ENCODE measurements around the gene CCBE1.

Gene CCBE1

DNA sequence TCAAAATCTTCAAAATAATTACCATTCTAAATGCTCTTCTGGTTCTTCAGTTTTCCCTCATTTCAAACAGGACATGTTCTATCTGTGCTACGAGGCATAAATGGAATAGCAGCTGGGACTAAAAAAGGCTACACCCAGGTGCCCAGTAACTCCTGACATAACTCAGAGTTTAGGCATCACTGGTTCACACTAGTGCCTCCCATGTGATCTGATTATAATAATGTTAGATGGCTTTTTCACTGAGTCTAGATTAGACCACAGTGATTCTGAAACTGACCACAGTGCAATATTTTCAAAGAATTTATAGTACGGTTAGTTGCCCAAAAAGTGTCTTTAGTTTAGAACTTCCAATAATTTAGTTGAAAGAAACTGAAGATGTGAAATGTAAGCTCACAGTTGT lies 123.3 kb downstream of the CCBE1 start:
- FAIRE-seq = no peak
- TF ChIP-seq POLR2AphosphoS5 (IDR thresholded peaks at IDR 0.05; ENCODE audit: low read depth, low read length) (no peak), TAF1 (IDR thresholded peaks at IDR 0.05; ENCODE audit: borderline replicate concordance, low read depth, low read length) (no peak), POLR2A (IDR thresholded peaks at IDR 0.05; ENCODE audit: low read depth, low read length) (no peak)
- DNase-seq (ENCODE audit: insufficient read length) = no peak

DNA sequence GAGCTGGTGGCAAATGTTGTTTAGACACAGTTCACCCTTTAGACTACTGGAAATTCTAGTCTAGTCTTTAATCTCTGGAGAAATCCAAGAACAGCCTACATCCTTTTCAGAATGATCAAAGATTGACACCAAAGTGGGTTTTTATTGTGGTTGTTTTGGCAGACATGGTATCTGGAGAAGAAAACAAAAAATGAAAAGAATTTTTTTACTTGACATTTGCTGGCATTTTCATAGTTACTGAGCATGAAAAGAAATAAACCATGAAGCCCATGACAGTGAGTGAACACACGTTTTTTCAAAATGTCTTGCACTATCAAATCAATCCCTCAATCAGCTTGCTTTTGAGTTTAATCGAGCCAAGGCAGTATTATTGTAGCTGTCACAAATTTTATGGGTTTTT lies 125.3 kb downstream of the CCBE1 start:
- FAIRE-seq = no peak

DNA sequence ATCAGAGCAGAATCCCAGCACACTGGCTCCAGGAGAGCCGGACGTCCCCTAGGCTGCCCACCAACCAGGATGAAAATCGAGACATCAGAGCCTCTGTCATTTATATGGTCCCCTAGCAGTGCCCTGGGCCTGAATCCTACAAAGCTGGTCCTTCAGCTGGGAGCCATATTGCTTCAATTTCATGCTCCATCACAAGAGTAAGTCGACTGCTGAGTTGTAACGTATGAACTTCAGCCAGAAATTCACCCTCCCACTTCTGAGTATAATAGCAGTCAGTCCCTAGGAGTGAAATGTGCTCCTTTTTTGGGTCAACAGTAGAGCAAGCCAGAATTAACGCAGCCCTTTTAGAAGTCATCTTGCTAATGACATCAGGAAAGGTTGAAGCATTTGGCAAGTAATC lies 126.4 kb downstream of the CCBE1 start:
- no peak for FAIRE-seq
- no peak for DNase-seq (ENCODE audit: insufficient read length)
- TF ChIP-seq POLR2AphosphoS5 (IDR thresholded peaks at IDR 0.05; ENCODE audit: low read depth, low read length) (no peak), TAF1 (IDR thresholded peaks at IDR 0.05; ENCODE audit: borderline replicate concordance, low read depth, low read length) (no peak), POLR2A (IDR thresholded peaks at IDR 0.05; ENCODE audit: low read depth, low read length) (no peak)

More for the DNA sequence above, 125.3 kb downstream of the CCBE1 start:
- no peak for DNase-seq (ENCODE audit: insufficient read length)
- TF ChIP-seq TAF1 (IDR thresholded peaks at IDR 0.05; ENCODE audit: borderline replicate concordance, low read depth, low read length) = no peak
- no peak for TF ChIP-seq POLR2AphosphoS5 (IDR thresholded peaks at IDR 0.05; ENCODE audit: low read depth, low read length)
- TF ChIP-seq POLR2A (IDR thresholded peaks at IDR 0.05; ENCODE audit: low read depth, low read length) = no peak

DNA sequence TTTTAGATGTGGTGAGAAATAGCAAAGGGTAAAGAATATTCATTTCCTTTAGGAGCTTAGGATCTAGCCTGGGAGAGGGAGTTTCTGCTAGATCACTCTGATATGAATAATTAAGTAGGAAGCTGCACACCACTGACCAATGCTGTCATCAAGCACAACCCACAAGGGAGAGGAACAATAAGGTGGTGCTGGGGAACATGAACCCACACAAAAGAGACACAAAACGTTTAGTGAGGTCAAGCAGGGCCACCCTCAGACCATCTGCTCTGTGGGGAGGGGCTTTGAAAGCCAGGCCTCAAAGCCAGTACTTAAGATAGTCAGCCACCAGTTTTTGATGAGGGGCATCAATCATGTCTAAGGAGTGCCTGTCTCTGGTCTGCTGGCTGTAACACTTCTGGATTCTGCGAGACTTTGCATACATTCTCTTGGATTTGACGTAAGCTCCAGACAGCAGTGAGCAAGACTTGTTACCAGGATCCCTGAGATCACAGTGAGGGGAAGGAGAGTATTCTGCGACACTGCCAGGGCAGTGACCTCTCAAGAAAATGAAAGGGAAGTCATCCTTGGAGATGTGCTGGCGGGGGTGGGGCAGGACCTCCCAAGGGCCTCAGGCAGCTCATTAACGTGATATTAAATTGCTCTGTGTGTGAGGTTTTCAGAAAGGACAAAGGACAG lies 127.0 kb downstream of the CCBE1 start:
- FAIRE-seq = no peak

DNA sequence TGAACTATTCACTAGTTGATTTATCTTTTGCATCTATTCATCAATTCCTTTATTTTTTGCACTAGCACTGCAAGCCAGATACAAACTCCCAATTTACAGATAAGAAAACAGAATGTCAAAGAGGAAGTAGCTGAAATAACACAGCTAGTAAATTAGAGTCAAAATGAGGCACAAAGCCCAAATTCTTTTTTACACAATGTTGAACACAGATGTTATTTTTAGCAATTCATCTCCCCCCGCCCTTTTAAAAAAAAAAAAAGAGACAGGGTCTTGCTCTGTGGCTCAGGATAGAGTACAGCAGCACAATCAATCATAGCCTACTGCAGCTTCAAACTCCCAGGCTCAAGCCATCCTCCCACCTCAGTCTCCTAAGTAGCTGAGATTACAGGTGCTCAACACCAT lies 127.8 kb downstream of the CCBE1 start:
- DNase-seq (ENCODE audit: insufficient read length) (no peak), FAIRE-seq (no peak)
- no peak for TF ChIP-seq POLR2A (IDR thresholded peaks at IDR 0.05; ENCODE audit: low read depth, low read length)
- no peak for TF ChIP-seq POLR2AphosphoS5 (IDR thresholded peaks at IDR 0.05; ENCODE audit: low read depth, low read length)
- no peak for TF ChIP-seq TAF1 (IDR thresholded peaks at IDR 0.05; ENCODE audit: borderline replicate concordance, low read depth, low read length)

More for the DNA sequence above, 127.0 kb downstream of the CCBE1 start:
- no peak for TF ChIP-seq POLR2A (IDR thresholded peaks at IDR 0.05; ENCODE audit: low read depth, low read length)
- no peak for TF ChIP-seq POLR2AphosphoS5 (IDR thresholded peaks at IDR 0.05; ENCODE audit: low read depth, low read length)
- TF ChIP-seq TAF1 (IDR thresholded peaks at IDR 0.05; ENCODE audit: borderline replicate concordance, low read depth, low read length) = no peak
- no peak for DNase-seq (ENCODE audit: insufficient read length)

DNA sequence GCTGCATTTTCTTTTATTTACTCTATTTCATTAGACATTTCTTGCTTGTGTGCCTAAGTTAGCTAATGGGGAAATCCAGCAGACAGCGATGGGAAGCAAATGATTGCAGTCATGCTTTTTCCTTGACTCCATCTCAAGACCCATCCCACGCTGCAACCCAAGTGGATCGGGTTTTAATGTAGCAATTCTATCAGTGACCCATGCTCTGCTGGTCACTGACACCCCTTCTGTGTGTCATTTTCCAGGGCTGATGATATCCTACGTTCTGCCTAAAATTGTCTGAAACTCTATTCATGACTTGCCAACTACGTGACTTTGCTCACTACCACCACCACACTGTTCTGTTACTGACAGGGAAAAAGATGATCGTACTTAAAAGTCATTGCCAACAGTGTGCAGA lies 129.8 kb downstream of the CCBE1 start:
- no peak for TF ChIP-seq TAF1 (IDR thresholded peaks at IDR 0.05; ENCODE audit: borderline replicate concordance, low read depth, low read length)
- FAIRE-seq (no peak), DNase-seq (ENCODE audit: insufficient read length) (no peak)

DNA sequence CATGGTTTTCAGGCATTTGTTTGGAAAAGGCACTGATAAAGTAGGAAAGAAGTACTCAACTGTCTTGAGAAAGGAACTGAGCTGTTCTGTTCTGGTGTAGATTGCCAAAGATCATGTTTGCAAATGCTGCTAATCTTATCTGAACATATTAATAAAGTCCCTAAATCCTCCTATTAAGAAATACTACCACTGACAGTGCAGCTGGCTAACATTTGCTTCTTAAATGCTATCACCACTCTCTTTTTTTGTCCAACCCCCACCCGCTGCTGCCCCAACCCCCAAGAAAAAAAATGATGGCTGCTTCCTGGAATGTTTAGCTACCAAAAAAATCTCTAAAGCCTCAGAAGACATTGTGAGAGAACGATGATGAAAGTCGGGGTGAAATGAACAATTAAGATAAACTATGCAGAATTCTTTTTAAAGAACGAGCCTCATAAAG lies 130.7 kb downstream of the CCBE1 start:
- FAIRE-seq (no peak), DNase-seq (ENCODE audit: insufficient read length) (no peak)
- TF ChIP-seq TAF1 (IDR thresholded peaks at IDR 0.05; ENCODE audit: borderline replicate concordance, low read depth, low read length) = no peak
- TF ChIP-seq POLR2A (IDR thresholded peaks at IDR 0.05; ENCODE audit: low read depth, low read length) = no peak

DNA sequence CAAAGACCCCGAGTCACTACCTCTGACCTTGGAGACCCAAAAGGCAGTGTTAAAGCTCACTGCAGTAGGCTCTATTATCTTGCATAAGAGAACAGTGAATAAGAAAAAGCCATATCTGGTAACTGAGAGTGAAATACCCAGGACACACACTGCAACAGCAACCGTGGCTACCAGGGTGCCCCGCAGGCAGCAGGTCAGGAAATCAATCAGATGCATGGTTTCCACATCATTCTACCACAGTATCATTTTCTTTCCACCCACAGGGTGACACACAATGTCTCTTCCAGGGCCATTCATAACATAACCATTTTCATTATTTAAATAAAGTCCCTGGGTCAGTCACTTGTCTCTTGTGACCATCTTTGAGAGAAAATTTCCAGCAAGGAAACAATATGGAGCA lies 131.3 kb downstream of the CCBE1 start:
- DNase-seq (ENCODE audit: insufficient read length) = no peak
- no peak for FAIRE-seq
- TF ChIP-seq POLR2A (IDR thresholded peaks at IDR 0.05; ENCODE audit: low read depth, low read length) (no peak), POLR2AphosphoS5 (IDR thresholded peaks at IDR 0.05; ENCODE audit: low read depth, low read length) (no peak), TAF1 (IDR thresholded peaks at IDR 0.05; ENCODE audit: borderline replicate concordance, low read depth, low read length) (no peak)

DNA sequence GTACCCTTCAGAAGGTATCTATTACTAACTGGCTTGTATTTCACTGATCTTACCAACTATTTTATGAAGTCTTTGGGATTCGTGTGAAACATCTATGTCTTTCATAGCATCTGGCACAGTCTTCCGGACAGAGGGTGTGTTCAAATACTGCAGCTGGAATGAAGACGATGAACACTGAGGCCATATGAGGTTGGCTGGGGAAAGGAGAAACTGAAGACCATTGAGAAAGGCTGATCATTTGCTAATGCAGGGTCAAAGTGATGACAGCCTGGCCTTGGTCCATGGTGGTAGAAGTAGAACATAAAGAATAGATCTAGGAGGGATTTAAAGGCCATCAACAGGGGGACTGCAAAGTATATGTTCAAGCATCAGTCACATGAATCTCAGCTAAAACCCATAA lies 132.7 kb downstream of the CCBE1 start:
- TF ChIP-seq TAF1 (IDR thresholded peaks at IDR 0.05; ENCODE audit: borderline replicate concordance, low read depth, low read length) (no peak), POLR2AphosphoS5 (IDR thresholded peaks at IDR 0.05; ENCODE audit: low read depth, low read length) (no peak), POLR2A (IDR thresholded peaks at IDR 0.05; ENCODE audit: low read depth, low read length) (no peak)
- FAIRE-seq = no peak

DNA sequence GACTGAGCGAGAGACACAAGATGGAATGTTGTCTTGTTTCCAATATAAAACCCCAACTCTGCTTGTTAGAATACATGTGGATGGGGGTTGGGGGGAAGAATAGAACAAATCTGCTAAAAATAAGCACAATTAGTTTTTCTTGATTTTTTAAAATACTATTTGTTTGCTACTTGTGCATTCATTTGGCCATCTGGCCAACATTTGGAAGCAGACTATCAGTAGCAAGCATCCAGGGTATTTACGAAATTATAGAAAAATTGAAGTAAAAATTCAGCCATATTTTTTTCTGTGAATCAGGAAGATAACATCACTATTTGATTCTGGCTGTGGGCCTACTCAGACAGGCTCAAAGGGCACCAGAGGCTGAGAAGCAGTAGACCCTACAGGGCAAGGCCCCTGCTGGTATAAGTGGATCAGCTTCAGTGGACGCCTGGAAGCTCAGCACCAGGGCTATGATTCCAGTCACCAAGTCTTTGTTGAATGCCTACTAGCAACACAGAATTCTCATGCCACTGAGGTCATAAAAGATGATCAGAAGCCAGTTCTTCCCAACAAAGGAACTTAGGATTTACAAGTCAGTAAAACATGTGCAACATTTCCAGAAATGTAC lies 133.9 kb downstream of the CCBE1 start:
- no peak for TF ChIP-seq TAF1 (IDR thresholded peaks at IDR 0.05; ENCODE audit: borderline replicate concordance, low read depth, low read length)
- no peak for DNase-seq (ENCODE audit: insufficient read length)
- FAIRE-seq = no peak

More for the DNA sequence above, 132.7 kb downstream of the CCBE1 start:
- no peak for DNase-seq (ENCODE audit: insufficient read length)

DNA sequence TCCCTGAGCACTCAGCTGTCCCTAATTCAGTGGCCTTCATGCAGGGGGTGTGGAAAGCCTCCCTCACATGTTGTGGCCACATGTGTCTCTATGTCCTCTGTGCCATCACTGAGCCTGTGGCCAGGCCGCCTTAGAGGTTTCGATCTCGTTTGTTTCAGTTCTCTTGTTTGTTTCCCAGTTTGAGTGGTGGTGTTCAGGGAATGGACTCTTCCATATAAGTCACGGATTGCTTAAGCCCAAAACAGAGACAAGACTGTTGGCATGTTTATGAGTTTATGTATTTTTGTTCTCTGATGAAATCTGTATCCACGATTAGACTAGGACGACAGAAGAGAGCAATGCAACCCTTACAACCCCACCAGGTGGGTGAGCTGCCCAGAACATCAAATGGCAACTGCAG lies 134.5 kb downstream of the CCBE1 start:
- no peak for DNase-seq (ENCODE audit: insufficient read length)
- FAIRE-seq = no peak
- TF ChIP-seq TAF1 (IDR thresholded peaks at IDR 0.05; ENCODE audit: borderline replicate concordance, low read depth, low read length) (no peak), POLR2A (IDR thresholded peaks at IDR 0.05; ENCODE audit: low read depth, low read length) (no peak), POLR2AphosphoS5 (IDR thresholded peaks at IDR 0.05; ENCODE audit: low read depth, low read length) (no peak)

DNA sequence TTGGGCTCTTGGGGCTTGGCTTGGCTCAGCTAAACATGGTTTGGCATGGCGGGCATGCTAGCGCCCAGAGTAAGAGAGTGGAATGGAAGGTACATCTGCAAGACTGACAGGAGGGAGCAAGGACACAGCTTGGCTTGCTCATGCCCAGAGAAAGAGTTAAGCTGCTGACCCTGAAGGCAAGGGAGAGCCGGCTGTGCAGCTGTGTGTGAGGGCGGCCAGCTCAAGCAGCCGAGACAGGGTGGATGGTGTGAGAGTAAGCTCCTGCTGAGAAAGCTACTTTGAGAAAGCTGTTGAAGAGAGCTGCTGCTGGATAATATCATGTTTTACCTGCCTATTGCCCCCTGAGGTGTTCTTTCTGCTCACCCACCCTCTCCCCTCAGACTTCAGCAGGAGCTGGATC lies 135.6 kb downstream of the CCBE1 start:
- no peak for TF ChIP-seq POLR2A (IDR thresholded peaks at IDR 0.05; ENCODE audit: low read depth, low read length)
- TF ChIP-seq POLR2AphosphoS5 (IDR thresholded peaks at IDR 0.05; ENCODE audit: low read depth, low read length) = no peak
- no peak for TF ChIP-seq TAF1 (IDR thresholded peaks at IDR 0.05; ENCODE audit: borderline replicate concordance, low read depth, low read length)
- no peak for FAIRE-seq
- no peak for DNase-seq (ENCODE audit: insufficient read length)

Data from GM12892 (cell line).